AG10803 (cell line): ENCODE results near the gene SLC26A8.

ENCODE experiments used
- DNase-seq: peaks from one replicate; pipeline ENCODE4 v3.0.0; 2010; ENCODE audit warnings: low read depth
- H3K4me3 ChIP-seq: 2 replicates; pipeline ENCODE4 v1.5.1; 2011; ENCODE audit warnings: mild to moderate bottlenecking, low read length, control low read depth
- CTCF ChIP-seq: conservative IDR thresholded peaks from 2 replicates; pipeline ENCODE4 v1.5.1; 2011; ENCODE audit warnings: mild to moderate bottlenecking, low read length, control low read depth, inconsistent platforms

SLC26A8 gene

GRCh38 chr6:36023996-36024795 is at the start of gene SLC26A8:
SLC26A8 (minus strand) TSS chr6:36024641; CDS start chr6:36019707, 4,934 bp downstream.
- no peak for DNase-seq
- no peak within 1 kb of the TSS for H3K4me3 ChIP-seq
- TF ChIP-seq CTCF, result no peak

GRCh38 chr6:36073587-36073986 is 49.1 kb upstream of the SLC26A8 start:
- no peak for TF ChIP-seq CTCF
- DNase-seq, result no peak
- H3K4me3 ChIP-seq, result no peak overlapping the region

DNA sequence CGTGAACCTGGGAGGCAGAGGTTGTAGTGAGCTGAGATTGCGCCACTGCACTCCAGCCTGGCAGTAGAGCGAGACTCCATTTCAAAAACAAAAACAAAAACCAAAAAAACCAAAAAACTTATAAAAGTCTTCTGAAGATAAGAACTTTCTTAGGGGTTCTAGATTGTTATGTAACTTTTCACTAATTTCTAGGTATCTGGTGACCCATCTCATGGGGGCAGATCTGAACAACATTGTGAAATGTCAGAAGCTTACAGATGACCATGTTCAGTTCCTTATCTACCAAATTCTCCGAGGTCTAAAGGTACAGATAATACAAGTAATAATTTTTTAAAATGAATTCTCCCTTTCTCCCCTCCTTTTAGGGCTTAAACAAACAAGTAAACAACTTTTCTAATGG is 48.2 kb upstream of the SLC26A8 start:
- TF ChIP-seq CTCF, result no peak

DNA sequence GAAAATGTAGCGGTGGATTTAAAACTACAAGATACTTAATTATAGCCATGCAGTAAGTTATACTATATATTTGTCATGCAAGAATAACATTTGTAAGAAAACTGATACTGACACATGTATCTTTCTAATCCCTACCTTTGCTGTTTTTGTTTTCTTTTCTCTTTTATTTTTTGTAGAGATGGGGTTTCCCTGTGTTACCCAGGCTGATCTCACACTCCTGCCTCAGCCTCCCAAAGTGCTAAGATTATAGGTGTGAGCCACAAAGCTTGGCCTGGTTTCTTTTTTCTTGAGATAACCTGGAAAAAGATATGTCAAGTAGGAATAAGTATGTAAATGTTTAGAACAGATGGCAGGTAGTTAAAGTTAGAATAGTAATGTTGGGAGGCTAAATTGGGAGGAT is 47.3 kb upstream of the SLC26A8 start:
- no peak for DNase-seq
- no peak overlapping the region for H3K4me3 ChIP-seq

More for the DNA sequence above, 48.2 kb upstream of the SLC26A8 start:
- no peak for DNase-seq
- no peak overlapping the region for H3K4me3 ChIP-seq

GRCh38 chr6:36071281-36071680 is 46.8 kb upstream of the SLC26A8 start:
- TF ChIP-seq CTCF, result no peak
- H3K4me3 ChIP-seq, result no peak overlapping the region
- no peak for DNase-seq

More for the DNA sequence above, 47.3 kb upstream of the SLC26A8 start:
- TF ChIP-seq CTCF, result no peak

- no peak for TF ChIP-seq CTCF
- no peak for DNase-seq
- H3K4me3 ChIP-seq, result no peak overlapping the region
Measured at GRCh38 chr6:36070252-36070651, 45.8 kb upstream of the SLC26A8 start.

DNA sequence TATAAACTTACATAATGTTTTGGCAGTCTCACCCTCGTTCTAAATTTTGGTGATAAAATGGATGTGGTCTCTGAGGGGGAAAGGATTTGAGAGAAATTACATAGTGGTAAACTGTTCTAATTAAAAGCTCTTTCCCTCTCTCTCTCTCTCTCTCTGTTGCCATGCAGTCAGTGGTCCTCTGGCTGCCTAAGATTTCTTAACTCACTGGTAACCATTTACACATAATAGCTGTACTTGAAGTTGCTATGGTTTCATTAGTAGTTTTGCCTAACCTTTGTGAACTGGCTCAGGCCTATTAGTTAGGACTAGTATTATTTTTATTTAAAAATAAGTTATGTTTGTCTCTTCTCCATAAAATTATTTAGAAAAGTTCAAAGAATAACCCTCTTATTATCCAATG is 45.1 kb upstream of the SLC26A8 start:
- DNase-seq, result no peak
- TF ChIP-seq CTCF, result no peak
- H3K4me3 ChIP-seq, result no peak overlapping the region
